HEK293T (cell line): ENCODE data around the gene MAP2K1.
"Not testable (repeated sequence)": the region's sequence is repeated elsewhere in the genome, so short reads cannot be mapped to it uniquely, and the experiment has no call there.

Experiments used
- CTCF ChIA-PET: fragments of 350-600 bp; formaldehyde crosslinking; extraction: SDS; loops from one replicate; lab custom pipeline; 2021; ENCODE audit warnings: antibody characterized with exemption, inconsistent platforms; lab: Yijun Ruan, JAX
- POLR2A ChIA-PET: fragments of 350-600 bp; formaldehyde crosslinking; extraction: SDS; loops from one replicate; lab custom pipeline; 2020; ENCODE audit warnings: antibody characterized with exemption, inconsistent platforms; lab: Yijun Ruan, JAX
- DNase-seq: peaks from one replicate; pipeline ENCODE4 v3.0.0; 2012; ENCODE audit warnings: mixed read lengths; ENCODE audit errors: extremely low spot score
- ARNT ChIP-seq: fragments of 450-650 bp; IDR thresholded peaks from 2 replicates; pipeline ENCODE4 v1.6.1; 2017; ENCODE audit warnings: mild to moderate bottlenecking
- BHLHE40 ChIP-seq: fragments of 450-650 bp; IDR thresholded peaks from 2 replicates; pipeline ENCODE4 v1.6.1; 2016; ENCODE audit warnings: mild to moderate bottlenecking, moderate library complexity, borderline replicate concordance
- CTBP1 ChIP-seq: fragments of 450-650 bp; IDR thresholded peaks from 2 replicates; pipeline ENCODE4 v1.6.1; 2016; ENCODE audit warnings: borderline replicate concordance
- ELF4 ChIP-seq: fragments of 450-650 bp; IDR thresholded peaks from 2 replicates; pipeline ENCODE4 v1.6.1; 2017; ENCODE audit warnings: antibody characterized with exemption
- FOXA1 ChIP-seq: fragments of 450-650 bp; IDR thresholded peaks from 2 replicates; pipeline ENCODE4 v1.6.1; 2016; ENCODE audit warnings: mild to moderate bottlenecking
- FOXK2 ChIP-seq: fragments of 450-650 bp; IDR thresholded peaks from 2 replicates; pipeline ENCODE4 v1.6.1; 2016; ENCODE audit warnings: mild to moderate bottlenecking
- FOXM1 ChIP-seq: fragments of 450-650 bp; IDR thresholded peaks from 2 replicates; pipeline ENCODE4 v1.6.1; 2017; ENCODE audit warnings: mild to moderate bottlenecking, borderline replicate concordance
- HDGF ChIP-seq: fragments of 450-650 bp; IDR thresholded peaks from 2 replicates; pipeline ENCODE4 v1.6.1; 2017; ENCODE audit warnings: antibody characterized with exemption, borderline replicate concordance
- L3MBTL2 ChIP-seq: fragments of 450-650 bp; conservative IDR thresholded peaks from 2 replicates; pipeline ENCODE4 v1.6.1; 2016; ENCODE audit warnings: mild to moderate bottlenecking
- LEF1 ChIP-seq: fragments of 450-650 bp; IDR thresholded peaks from 2 replicates; pipeline ENCODE4 v1.6.1; 2017; ENCODE audit warnings: mild to moderate bottlenecking, borderline replicate concordance
- NFRKB ChIP-seq: fragments of 450-650 bp; IDR thresholded peaks from 2 replicates; pipeline ENCODE4 v1.6.1; 2016; ENCODE audit warnings: mild to moderate bottlenecking, moderate library complexity
- PKNOX1 ChIP-seq: fragments of 450-650 bp; IDR thresholded peaks from 2 replicates; pipeline ENCODE4 v1.6.1; 2016
- SP1 ChIP-seq: fragments of 450-650 bp; IDR thresholded peaks from 2 replicates; pipeline ENCODE4 v1.6.1; 2017
- SUZ12 ChIP-seq: fragments of 450-650 bp; IDR thresholded peaks from 2 replicates; pipeline ENCODE4 v1.6.1; 2016; ENCODE audit warnings: mild to moderate bottlenecking
- TARDBP ChIP-seq: fragments of 450-650 bp; IDR thresholded peaks from 2 replicates; pipeline ENCODE4 v1.6.1; 2016
- ZNF384 ChIP-seq: fragments of 450-650 bp; IDR thresholded peaks from 2 replicates; pipeline ENCODE4 v1.6.1; 2016

Gene MAP2K1

GRCh38 chr15:66362776-66363175 lies 23.9 kb upstream of the MAP2K1 start:
- TF ChIP-seq L3MBTL2 = no peak
- no peak for TF ChIP-seq FOXK2
- TF ChIP-seq FOXM1 = no peak
- TF ChIP-seq CTBP1 = no peak
- no peak for TF ChIP-seq TARDBP
- no peak for TF ChIP-seq SP1
- no peak for TF ChIP-seq HDGF
- no peak for TF ChIP-seq ZNF384
- no peak for TF ChIP-seq ELF4
- no peak for TF ChIP-seq NFRKB
- TF ChIP-seq PKNOX1 = no peak
- TF ChIP-seq LEF1 = no peak
- no peak for TF ChIP-seq ARNT
- TF ChIP-seq SUZ12 = no peak
- ChIA-PET POLR2A (no interaction called here), CTCF (no interaction called here)
- no peak for DNase-seq

GRCh38 chr15:66364944-66365528 lies 21.7 kb upstream of the MAP2K1 start:
- TF ChIP-seq FOXK2 (no peak), FOXA1 (no peak), SUZ12 (no peak)
- POLR2A ChIA-PET = no interaction called here
- no peak for DNase-seq
- CTCF ChIA-PET = no interaction called here

GRCh38 chr15:66369773-66370651 lies 16.7 kb upstream of the MAP2K1 start:
- TF ChIP-seq NFRKB (no peak), FOXM1 (no peak), L3MBTL2 (peak; percentile 53; the same call in 1 of the 2 replicates), LEF1 (no peak), FOXK2 (no peak), ELF4 (no peak)
- ChIA-PET POLR2A (interaction anchor here (1.5 to 3.1 kb wide), 2 partner anchors 17 to 128 kb away, joined by 3 to 15 read pairs; partner anchors contain the start of gene MAP2K1), CTCF (no interaction called here)
- no peak for DNase-seq

GRCh38 chr15:66374179-66374578 lies 12.5 kb upstream of the MAP2K1 start:
- TF ChIP-seq SUZ12 (no peak), SP1 (no peak), TARDBP (no peak)
- DNase-seq = no peak
- ChIA-PET CTCF (interaction anchor here (1.2 kb wide), 1 partner anchor 125 kb away, joined by 3 read pairs; no protein-coding TSS in a partner anchor), POLR2A (interaction anchor here (1.4 kb wide), 1 partner anchor 14 kb away, joined by 3 read pairs; no protein-coding TSS in a partner anchor)

DNA sequence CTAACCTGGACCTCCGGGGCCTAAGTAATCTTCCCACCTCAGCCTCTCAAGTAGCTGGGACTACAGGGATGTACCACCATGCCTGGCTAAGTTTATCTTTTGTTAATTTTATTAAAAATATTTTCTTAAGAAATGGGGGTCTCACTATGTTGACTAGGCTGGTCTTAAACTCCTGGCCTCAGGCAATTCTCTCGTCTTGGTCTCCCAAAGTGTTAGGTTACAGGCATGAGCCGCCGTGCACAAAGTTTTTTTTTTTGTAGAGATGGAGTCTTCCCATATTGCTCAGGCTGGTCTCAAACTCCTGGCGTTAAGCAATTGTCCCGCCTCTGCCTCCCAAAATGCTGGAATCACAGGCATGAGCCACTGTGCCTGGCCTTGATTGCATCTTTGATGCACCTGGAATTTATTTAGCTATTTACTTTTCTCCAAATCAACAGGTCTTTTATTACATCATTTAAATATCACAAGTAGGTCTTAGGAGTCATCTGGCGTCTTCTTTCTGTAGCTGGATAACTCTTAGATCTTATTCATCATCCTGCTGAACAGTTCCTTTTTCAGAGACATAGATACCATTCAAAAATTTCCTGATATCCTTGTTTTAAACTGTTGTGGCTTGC lies 7.8 kb upstream of the MAP2K1 start:
- CTCF ChIA-PET = no interaction called here
- TF ChIP-seq ELF4 (no peak), FOXA1 (no peak), SUZ12 (no peak), BHLHE40 (no peak), ZNF384 (no peak)
- POLR2A ChIA-PET = interaction anchor here (1.1 kb wide), 1 partner anchor 8 kb away, joined by 3 read pairs; the partner anchor contains the start of gene MAP2K1
- no peak for DNase-seq

DNA sequence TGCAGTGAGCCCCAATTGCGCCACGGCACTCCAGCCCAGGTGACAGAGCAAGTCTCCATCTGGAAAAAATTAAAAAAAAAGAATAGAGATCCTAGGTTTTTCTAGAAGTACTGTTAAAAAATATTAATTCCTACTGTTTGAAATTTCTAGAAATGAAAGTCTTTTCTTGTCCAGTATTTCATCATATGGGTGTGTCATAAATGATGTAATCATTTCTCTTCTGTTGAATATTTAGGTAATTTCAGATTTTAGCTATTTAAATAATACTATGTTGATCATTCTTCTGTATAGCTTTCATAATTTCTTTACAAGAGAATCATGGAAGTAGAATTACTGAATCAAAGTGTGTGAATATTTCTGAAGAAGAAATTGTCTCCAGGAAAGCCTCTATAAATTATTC lies 5.3 kb upstream of the MAP2K1 start:
- DNase-seq, POLR2A ChIA-PET, CTCF ChIA-PET: not testable (repeated sequence)

- DNase-seq = peak; percentile 52
- ChIA-PET POLR2A (interaction anchor here (0.9 to 4.3 kb wide), 16 partner anchors 9 to 1083 kb away, joined by 3 to 35 read pairs (median 4); partner anchors contain the start of genes RAB11A, RNU5B-1, SNAPC5 and TIPIN), CTCF (interaction anchor here (1.0 to 1.9 kb wide), 5 partner anchors 16 to 111 kb away, joined by 3 to 11 read pairs (median 7); partner anchors contain the start of gene SNAPC5)
- TF ChIP-seq HDGF (no peak), LEF1 (no peak)
These were observed 691 bp downstream of the MAP2K1 start for GRCh38 chr15:66387163-66388042.
